ENCODE results near the gene RXFP4. TPM values are rescaled to one million over a fixed set of nuclear protein-coding genes. Genes with fewer than 3 reads are reported as not detected.

RXFP4 gene
- total and polyA plus RNA-seq, 10 donors = 0.06 to 0.88 TPM; not detected in 8

GRCh38 chr1:155897746-155898145 lies 43.7 kb upstream of the RXFP4 start:
- no peak overlapping the region for H3K27ac ChIP-seq
- no peak overlapping the region for H3K4me3 ChIP-seq
- intact Hi-C loops (cut with DNase I; ENCODE audit: low total_unique reads) = no loop called here
- WGBS, 5 donors = 95 to 100% (median 99%) methylated on average over 1 of the region's 1 CpG
- H3K36me3 ChIP-seq = peaks cover 6 to 77% (median 61%) of the 10 kb centered on the region in 6 donors
- H3K9me3 ChIP-seq = no peaks in the 10 kb centered on the region
- peaks cover 0 to 18% (median 14%) of the 10 kb centered on the region in 6 donors for H3K4me1 ChIP-seq
- no peak for DNase-seq
- TF ChIP-seq, protein P1, sequence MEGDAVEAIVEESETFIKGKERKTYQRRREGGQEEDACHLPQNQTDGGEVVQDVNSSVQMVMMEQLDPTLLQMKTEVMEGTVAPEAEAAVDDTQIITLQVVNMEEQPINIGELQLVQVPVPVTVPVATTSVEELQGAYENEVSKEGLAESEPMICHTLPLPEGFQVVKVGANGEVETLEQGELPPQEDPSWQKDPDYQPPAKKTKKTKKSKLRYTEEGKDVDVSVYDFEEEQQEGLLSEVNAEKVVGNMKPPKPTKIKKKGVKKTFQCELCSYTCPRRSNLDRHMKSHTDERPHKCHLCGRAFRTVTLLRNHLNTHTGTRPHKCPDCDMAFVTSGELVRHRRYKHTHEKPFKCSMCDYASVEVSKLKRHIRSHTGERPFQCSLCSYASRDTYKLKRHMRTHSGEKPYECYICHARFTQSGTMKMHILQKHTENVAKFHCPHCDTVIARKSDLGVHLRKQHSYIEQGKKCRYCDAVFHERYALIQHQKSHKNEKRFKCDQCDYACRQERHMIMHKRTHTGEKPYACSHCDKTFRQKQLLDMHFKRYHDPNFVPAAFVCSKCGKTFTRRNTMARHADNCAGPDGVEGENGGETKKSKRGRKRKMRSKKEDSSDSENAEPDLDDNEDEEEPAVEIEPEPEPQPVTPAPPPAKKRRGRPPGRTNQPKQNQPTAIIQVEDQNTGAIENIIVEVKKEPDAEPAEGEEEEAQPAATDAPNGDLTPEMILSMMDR (IDR thresholded peaks at IDR 0.05 in 8 of 11, conservative IDR thresholded peaks at IDR 0.05 in 3 of 11) = no peak
- no peak for TF ChIP-seq POLR2AphosphoS5 (IDR thresholded peaks at IDR 0.05)
- no peak for TF ChIP-seq POLR2A (IDR thresholded peaks at IDR 0.05)
- H3K27me3 ChIP-seq (replicated peaks in 1 of 7) = no peaks in the 10 kb centered on the region

GRCh38 chr1:155898888-155899287 lies 42.5 kb upstream of the RXFP4 start:
- DNase-seq = no peak
- Histone ChIP-seq H3K36me3 (peaks cover 6 to 88% (median 72%) of the 10 kb centered on the region in 6 donors), H3K4me1 (peaks cover 0 to 7% (median 3%) of the 10 kb centered on the region in 6 donors), H3K4me3 (no peak overlapping the region), H3K27me3 (replicated peaks in 1 of 7) (no peaks in the 10 kb centered on the region), H3K9me3 (no peaks in the 10 kb centered on the region), H3K27ac (peak overlapping the region in 1 of 8 donors; percentile 25)
- TF ChIP-seq, protein P1 (IDR thresholded peaks at IDR 0.05 in 8 of 11, conservative IDR thresholded peaks at IDR 0.05 in 3 of 11) = no peak
- TF ChIP-seq POLR2AphosphoS5 (IDR thresholded peaks at IDR 0.05) = no peak
- no peak for TF ChIP-seq POLR2A (IDR thresholded peaks at IDR 0.05)
- intact Hi-C loops (cut with DNase I; ENCODE audit: low total_unique reads) = no loop called here
- WGBS, 5 donors = 68 to 84% (median 75%) methylated on average over 2 of the region's 2 CpGs

GRCh38 chr1:155899683-155900082 lies 41.8 kb upstream of the RXFP4 start:
- H3K4me1 ChIP-seq = no peaks in the 10 kb centered on the region
- WGBS, 5 donors = 92 to 98% (median 97%) methylated on average over 2 of the region's 2 CpGs
- H3K4me3 ChIP-seq = no peak overlapping the region
- TF ChIP-seq, protein P1 (IDR thresholded peaks at IDR 0.05 in 8 of 11, conservative IDR thresholded peaks at IDR 0.05 in 3 of 11) = no peak
- no peak for TF ChIP-seq POLR2A (IDR thresholded peaks at IDR 0.05)
- no peak for TF ChIP-seq POLR2AphosphoS5 (IDR thresholded peaks at IDR 0.05)
- DNase-seq = no peak
- no peaks in the 10 kb centered on the region for H3K27me3 ChIP-seq (replicated peaks in 1 of 7)
- H3K9me3 ChIP-seq = no peaks in the 10 kb centered on the region
- no peak overlapping the region for H3K27ac ChIP-seq
- H3K36me3 ChIP-seq = peaks cover 6 to 96% (median 80%) of the 10 kb centered on the region in 6 donors
- intact Hi-C loops (cut with DNase I; ENCODE audit: low total_unique reads) = no loop called here

GRCh38 chr1:155900161-155900560 lies 41.3 kb upstream of the RXFP4 start:
- Histone ChIP-seq H3K36me3 (peaks cover 6 to 100% (median 85%) of the 10 kb centered on the region in 6 donors), H3K27ac (no peak overlapping the region), H3K4me1 (no peaks in the 10 kb centered on the region), H3K9me3 (no peaks in the 10 kb centered on the region), H3K4me3 (no peak overlapping the region), H3K27me3 (replicated peaks in 1 of 7) (no peaks in the 10 kb centered on the region)
- no peak for TF ChIP-seq POLR2A (IDR thresholded peaks at IDR 0.05)
- TF ChIP-seq POLR2AphosphoS5 (IDR thresholded peaks at IDR 0.05) = no peak
- TF ChIP-seq, protein P1 (IDR thresholded peaks at IDR 0.05 in 8 of 11, conservative IDR thresholded peaks at IDR 0.05 in 3 of 11) = no peak
- intact Hi-C loops (cut with DNase I; ENCODE audit: low total_unique reads) = no loop called here
- DNase-seq = no peak
- 87 to 94% (median 93%) methylated on average over 4 of the region's 4 CpGs for WGBS, 5 donors
